AG09309 (cell line): Measurements from ENCODE around the gene NOL6.
A peak's percentile ranks its signal among the peaks of the same experiment; 100 is the strongest.

Experiments
- DNase-seq: peaks from one replicate; pipeline ENCODE4 v3.0.0-alpha.2; 2010; ENCODE audit warnings: low read depth
- H3K4me3 ChIP-seq: 2 replicates; pipeline ENCODE4 v1.5.1; 2011; ENCODE audit warnings: mild to moderate bottlenecking, low read depth, low read length, moderate library complexity; ENCODE audit not compliant: control insufficient read depth
- CTCF ChIP-seq: IDR thresholded peaks from 2 replicates; pipeline ENCODE4 v1.5.1; 2011; ENCODE audit warnings: mild to moderate bottlenecking, low read depth, low read length, inconsistent platforms; ENCODE audit not compliant: insufficient read depth, control insufficient read depth; ENCODE audit errors: missing control alignments

Gene NOL6

GRCh38 chr9:33453999-33454660 is 19.6 kb downstream of the NOL6 start:
- no peak for TF ChIP-seq CTCF
- H3K4me3 ChIP-seq = no peak overlapping the region
- DNase-seq = no peak

- no peak for DNase-seq
Measured at GRCh38 chr9:33453286-33453860, 20.4 kb downstream of the NOL6 start.

GRCh38 chr9:33452828-33453271 is 20.9 kb downstream of the NOL6 start:
- DNase-seq = peak; percentile 37
- TF ChIP-seq CTCF = peak; percentile 85
- H3K4me3 ChIP-seq = no peak overlapping the region

More at GRCh38 chr9:33453286-33453860, 20.4 kb downstream of the NOL6 start:
- no peak for TF ChIP-seq CTCF
- H3K4me3 ChIP-seq = no peak overlapping the region

DNA sequence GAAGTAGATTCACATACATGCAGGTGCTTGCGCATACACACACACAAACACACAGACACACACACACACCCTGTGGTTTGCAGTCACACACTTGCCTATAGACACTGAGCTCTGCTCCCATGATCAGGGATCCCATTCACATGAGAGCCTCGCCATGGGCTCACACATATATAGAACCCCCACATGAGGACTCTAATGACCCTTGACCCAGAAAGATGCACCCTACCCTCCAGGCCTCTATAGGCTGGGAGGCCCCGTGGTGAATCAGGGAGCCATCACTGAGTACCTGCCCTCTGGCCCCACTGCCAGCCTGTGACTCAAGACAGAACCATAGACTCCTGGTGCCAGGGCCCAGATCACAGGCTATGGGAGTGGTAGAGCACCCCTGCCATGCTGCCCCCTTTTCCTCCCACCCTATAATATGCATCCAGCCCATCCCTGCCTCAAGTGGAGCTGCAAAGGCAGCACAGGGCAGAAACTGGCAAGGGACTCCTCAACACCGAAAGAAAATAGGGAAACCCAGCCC is 23.0 kb downstream of the NOL6 start:
- TF ChIP-seq CTCF = no peak
- no peak overlapping the region for H3K4me3 ChIP-seq
- DNase-seq = no peak

DNA sequence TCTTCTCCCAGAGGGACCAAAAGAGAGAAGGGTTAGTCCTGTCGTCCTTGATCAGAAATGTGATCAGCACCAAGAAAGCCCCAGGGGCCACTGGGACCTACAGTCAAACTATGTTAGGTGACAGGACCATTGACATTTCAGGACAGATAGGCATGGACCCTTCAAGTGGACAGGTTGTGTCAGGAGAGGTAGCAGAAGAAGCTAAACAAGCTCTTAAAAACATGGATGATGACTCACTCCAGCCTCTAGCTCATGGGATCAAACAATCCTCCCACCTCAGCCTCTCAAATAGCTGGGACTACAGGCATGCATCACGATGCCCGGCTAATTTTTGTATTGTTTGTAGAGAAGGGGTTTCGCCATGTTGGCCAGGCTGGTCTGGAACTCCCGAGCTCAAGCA is 24.0 kb downstream of the NOL6 start:
- no peak for TF ChIP-seq CTCF
- no peak overlapping the region for H3K4me3 ChIP-seq
- no peak for DNase-seq

- no peak for DNase-seq
- TF ChIP-seq CTCF = no peak
- peak overlapping the region; percentile 47 for H3K4me3 ChIP-seq
Measured at GRCh38 chr9:33447799-33448553, 25.7 kb downstream of the NOL6 start.
